OCI-LY7 (cell line): ENCODE results near the gene CASZ1.

Experiments used
- CTCF ChIP-seq: fragments of 200-600 bp; sonication (generic); conservative IDR thresholded peaks from 2 replicates; pipeline ENCODE4 v1.5.1; 2014; ENCODE audit warnings: mild to moderate bottlenecking, antibody characterized with exemption, low read length, moderate library complexity, mixed read lengths
- EZH2phosphoT487 ChIP-seq: fragments of 200-600 bp; sonication (generic); IDR thresholded peaks from 2 replicates; pipeline ENCODE4 v1.6.1; 2018; ENCODE audit warnings: low read depth, borderline replicate concordance, mild to moderate bottlenecking, mixed run types, antibody characterized with exemption, low read length, moderate library complexity, mixed read lengths

- TF ChIP-seq CTCF (no peak), EZH2phosphoT487 (no peak)
Measured at GRCh38 chr1:10649517-10650201, 146.8 kb downstream of the CASZ1 start.
